ENCODE measurements around the gene GARNL3.

The GARNL3 gene

DNA sequence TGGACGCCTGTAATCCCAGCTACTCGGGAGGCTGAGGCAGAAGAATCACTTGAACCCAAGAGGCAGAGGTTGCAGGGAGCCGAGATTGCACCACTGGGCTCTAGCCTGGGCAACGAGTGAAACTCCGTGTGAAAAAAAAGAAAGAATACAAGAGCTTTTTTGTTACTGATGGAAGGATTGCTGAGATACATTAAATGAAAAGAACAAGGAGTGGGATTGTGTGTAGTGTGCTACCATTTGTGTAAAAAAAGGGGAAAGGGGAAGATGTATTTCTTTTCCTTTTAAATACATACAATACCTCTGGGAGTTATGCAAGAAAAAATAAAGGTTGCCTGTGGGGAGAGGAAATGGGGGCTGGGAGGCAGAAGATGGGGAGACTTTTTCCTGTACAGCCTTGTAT, 14.7 kb upstream of the GARNL3 start:
- DNase-seq (ENCODE audit: insufficient read length, low spot score) (no peak), FAIRE-seq (no peak)
- no peak for TF ChIP-seq POU2F2 (IDR thresholded peaks at IDR 0.05; ENCODE audit: low read depth, low read length)
- no peak for TF ChIP-seq TAF1 (IDR thresholded peaks at IDR 0.05; ENCODE audit: low read depth, low read length)
- no peak for TF ChIP-seq PAX5 (IDR thresholded peaks at IDR 0.05; ENCODE audit: insufficient read depth, low read length, severe bottlenecking)
- no peak for TF ChIP-seq SPI1 (IDR thresholded peaks at IDR 0.05; ENCODE audit: low read depth, low read length)
- TF ChIP-seq POLR2AphosphoS5 (IDR thresholded peaks at IDR 0.05; ENCODE audit: low read depth, low read length): no peak
- TF ChIP-seq POLR2A (IDR thresholded peaks at IDR 0.05; ENCODE audit: low read depth, low read length): no peak

DNA sequence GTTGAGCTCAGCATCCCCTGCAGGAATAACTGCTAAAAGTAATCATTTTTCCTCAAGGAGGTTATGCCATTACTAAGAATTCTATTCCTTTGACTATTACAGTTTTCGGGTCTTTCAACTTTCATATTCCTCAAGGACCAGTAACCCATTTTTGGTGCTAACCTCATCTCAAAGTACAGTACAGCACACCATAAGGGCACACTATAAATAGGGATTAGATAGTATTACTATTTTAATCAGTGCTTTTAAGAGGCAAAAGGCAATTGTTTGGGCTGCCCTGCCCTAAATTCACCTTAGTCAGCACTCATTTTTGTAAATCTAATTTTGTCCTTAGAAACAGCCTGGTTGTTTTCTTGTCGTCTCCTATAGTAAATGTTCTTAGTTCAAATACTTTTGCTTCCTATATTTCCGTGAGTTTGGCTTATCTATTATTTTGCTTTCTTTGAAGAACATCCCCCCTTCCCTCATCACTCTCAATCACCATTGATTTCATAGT, 13.6 kb upstream of the GARNL3 start:
- no peak for DNase-seq (ENCODE audit: insufficient read length, low spot score)
- no peak for TF ChIP-seq SPI1 (IDR thresholded peaks at IDR 0.05; ENCODE audit: low read depth, low read length)
- no peak for TF ChIP-seq POLR2AphosphoS5 (IDR thresholded peaks at IDR 0.05; ENCODE audit: low read depth, low read length)
- no peak for TF ChIP-seq POLR2A (IDR thresholded peaks at IDR 0.05; ENCODE audit: low read depth, low read length)
- no peak for TF ChIP-seq TAF1 (IDR thresholded peaks at IDR 0.05; ENCODE audit: low read depth, low read length)
- no peak for TF ChIP-seq POU2F2 (IDR thresholded peaks at IDR 0.05; ENCODE audit: low read depth, low read length)
- no peak for TF ChIP-seq PAX5 (IDR thresholded peaks at IDR 0.05; ENCODE audit: insufficient read depth, low read length, severe bottlenecking)
- FAIRE-seq: no peak

DNA sequence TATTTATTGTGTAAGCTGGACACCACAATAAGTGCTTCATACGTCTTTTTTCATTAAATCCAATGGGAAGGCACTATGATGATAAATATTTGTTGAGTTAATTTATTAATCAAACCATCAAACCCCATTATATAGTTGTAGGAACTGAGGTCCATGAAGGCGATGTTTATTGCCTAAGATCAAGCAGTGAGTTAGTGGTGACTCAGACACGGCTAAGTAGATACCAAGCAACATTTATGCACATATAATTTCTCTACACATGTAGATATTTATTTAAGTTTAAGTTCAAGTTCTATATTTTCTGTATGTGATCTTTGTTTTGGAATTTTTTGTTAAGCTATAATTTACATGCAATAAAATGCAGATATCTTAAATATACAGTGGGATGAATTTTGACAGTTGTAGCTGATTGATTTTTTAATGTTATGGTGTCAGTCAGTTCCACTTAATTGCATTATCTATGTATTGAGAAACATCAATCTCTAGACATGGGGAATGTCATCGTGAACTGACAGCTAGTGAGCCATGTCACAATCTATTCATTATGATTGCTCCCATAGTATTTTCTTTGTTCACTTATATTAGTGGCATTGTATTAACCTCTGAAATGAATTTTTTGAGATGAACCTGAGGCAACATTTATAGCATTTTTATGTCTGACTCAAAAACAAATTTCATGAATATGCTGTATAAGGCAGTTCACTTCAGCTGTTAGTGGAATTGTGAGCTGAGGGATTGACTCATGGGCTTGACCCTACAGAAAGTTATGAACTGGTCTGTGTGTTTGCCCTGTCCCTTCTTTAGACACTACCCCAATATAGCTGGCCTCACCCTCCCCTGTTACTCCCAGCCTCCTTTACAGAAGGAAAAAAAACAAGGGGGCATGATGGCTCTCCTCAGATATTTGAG, 11.9 kb upstream of the GARNL3 start:
- FAIRE-seq: no peak

DNA sequence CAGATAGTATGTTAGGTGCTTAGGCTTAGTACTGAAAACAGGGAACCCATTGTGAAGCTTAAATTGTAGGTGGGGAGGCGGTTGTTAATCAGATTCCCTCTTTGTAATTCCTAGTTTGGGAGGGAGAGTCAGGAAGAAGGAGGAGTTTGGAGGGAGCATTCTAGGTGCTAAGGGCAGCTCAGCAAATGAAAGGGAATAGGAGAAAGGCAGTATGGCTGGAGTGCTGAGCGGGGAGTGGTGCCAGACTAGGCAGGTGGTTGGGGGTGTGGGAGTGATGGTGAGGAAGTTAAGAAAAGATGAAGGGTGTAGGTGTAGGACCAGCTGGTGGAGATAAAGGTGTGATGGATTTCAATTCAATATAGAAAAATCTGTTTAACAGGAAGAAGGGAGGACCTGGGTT, 11.1 kb upstream of the GARNL3 start:
- FAIRE-seq: no peak
- no peak for TF ChIP-seq POLR2A (IDR thresholded peaks at IDR 0.05; ENCODE audit: low read depth, low read length)
- TF ChIP-seq PAX5 (IDR thresholded peaks at IDR 0.05; ENCODE audit: insufficient read depth, low read length, severe bottlenecking): no peak
- no peak for TF ChIP-seq POU2F2 (IDR thresholded peaks at IDR 0.05; ENCODE audit: low read depth, low read length)
- no peak for TF ChIP-seq SPI1 (IDR thresholded peaks at IDR 0.05; ENCODE audit: low read depth, low read length)
- no peak for TF ChIP-seq TAF1 (IDR thresholded peaks at IDR 0.05; ENCODE audit: low read depth, low read length)
- no peak for TF ChIP-seq POLR2AphosphoS5 (IDR thresholded peaks at IDR 0.05; ENCODE audit: low read depth, low read length)
- DNase-seq (ENCODE audit: insufficient read length, low spot score): no peak

More for the DNA sequence above, 11.9 kb upstream of the GARNL3 start:
- TF ChIP-seq POLR2A (IDR thresholded peaks at IDR 0.05; ENCODE audit: low read depth, low read length) (no peak), TAF1 (IDR thresholded peaks at IDR 0.05; ENCODE audit: low read depth, low read length) (no peak), SPI1 (IDR thresholded peaks at IDR 0.05; ENCODE audit: low read depth, low read length) (no peak), POU2F2 (IDR thresholded peaks at IDR 0.05; ENCODE audit: low read depth, low read length) (no peak), POLR2AphosphoS5 (IDR thresholded peaks at IDR 0.05; ENCODE audit: low read depth, low read length) (no peak), PAX5 (IDR thresholded peaks at IDR 0.05; ENCODE audit: insufficient read depth, low read length, severe bottlenecking) (no peak)
- no peak for DNase-seq (ENCODE audit: insufficient read length, low spot score)

DNA sequence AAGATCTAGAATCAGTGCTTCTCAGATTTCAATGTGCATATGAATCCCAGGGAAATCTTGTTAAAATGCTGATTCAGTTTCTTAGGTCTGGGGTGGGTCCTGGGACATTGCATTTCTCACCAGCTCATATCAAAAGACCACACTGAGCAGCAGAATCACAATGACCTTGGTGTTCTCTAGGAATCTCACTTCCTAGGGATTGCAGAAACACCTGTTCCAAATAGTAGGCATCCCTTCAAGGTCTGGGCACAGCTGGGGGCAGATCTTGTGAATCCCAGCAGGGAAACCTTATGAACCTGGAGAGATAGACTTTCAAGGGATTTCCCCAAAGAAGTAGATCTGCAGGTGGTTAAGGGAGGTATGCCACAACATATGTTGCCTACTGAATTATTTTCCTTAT, 8.9 kb upstream of the GARNL3 start:
- DNase-seq (ENCODE audit: insufficient read length, low spot score) (no peak), FAIRE-seq (no peak)
- TF ChIP-seq POLR2A (IDR thresholded peaks at IDR 0.05; ENCODE audit: low read depth, low read length) (no peak), SPI1 (IDR thresholded peaks at IDR 0.05; ENCODE audit: low read depth, low read length) (no peak), TAF1 (IDR thresholded peaks at IDR 0.05; ENCODE audit: low read depth, low read length) (no peak), POLR2AphosphoS5 (IDR thresholded peaks at IDR 0.05; ENCODE audit: low read depth, low read length) (no peak)

DNA sequence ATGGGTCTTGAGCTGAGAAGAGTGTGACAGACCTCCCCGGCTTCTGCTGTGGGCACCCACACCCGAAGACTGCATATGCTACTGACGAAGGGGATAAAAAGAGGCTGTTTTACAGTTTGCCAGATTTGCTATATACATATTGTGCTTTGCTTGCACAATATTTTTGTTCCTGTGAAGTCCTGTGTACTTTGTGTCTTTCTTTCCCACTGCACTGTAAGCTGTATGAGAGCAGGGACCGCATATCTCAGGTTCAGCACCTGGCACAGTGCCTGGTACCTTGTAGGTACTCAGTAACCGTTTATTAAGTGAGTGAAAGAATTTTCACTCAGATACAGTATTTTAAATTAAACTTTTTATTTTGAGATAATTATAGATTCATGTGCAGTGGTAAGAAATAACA, 8.2 kb upstream of the GARNL3 start:
- DNase-seq (ENCODE audit: insufficient read length, low spot score) (no peak), FAIRE-seq (no peak)
- no peak for TF ChIP-seq TAF1 (IDR thresholded peaks at IDR 0.05; ENCODE audit: low read depth, low read length)
- TF ChIP-seq POLR2A (IDR thresholded peaks at IDR 0.05; ENCODE audit: low read depth, low read length): no peak
- no peak for TF ChIP-seq POLR2AphosphoS5 (IDR thresholded peaks at IDR 0.05; ENCODE audit: low read depth, low read length)
- TF ChIP-seq SPI1 (IDR thresholded peaks at IDR 0.05; ENCODE audit: low read depth, low read length): no peak
- no peak for TF ChIP-seq PAX5 (IDR thresholded peaks at IDR 0.05; ENCODE audit: insufficient read depth, low read length, severe bottlenecking)
- TF ChIP-seq POU2F2 (IDR thresholded peaks at IDR 0.05; ENCODE audit: low read depth, low read length): no peak

DNA sequence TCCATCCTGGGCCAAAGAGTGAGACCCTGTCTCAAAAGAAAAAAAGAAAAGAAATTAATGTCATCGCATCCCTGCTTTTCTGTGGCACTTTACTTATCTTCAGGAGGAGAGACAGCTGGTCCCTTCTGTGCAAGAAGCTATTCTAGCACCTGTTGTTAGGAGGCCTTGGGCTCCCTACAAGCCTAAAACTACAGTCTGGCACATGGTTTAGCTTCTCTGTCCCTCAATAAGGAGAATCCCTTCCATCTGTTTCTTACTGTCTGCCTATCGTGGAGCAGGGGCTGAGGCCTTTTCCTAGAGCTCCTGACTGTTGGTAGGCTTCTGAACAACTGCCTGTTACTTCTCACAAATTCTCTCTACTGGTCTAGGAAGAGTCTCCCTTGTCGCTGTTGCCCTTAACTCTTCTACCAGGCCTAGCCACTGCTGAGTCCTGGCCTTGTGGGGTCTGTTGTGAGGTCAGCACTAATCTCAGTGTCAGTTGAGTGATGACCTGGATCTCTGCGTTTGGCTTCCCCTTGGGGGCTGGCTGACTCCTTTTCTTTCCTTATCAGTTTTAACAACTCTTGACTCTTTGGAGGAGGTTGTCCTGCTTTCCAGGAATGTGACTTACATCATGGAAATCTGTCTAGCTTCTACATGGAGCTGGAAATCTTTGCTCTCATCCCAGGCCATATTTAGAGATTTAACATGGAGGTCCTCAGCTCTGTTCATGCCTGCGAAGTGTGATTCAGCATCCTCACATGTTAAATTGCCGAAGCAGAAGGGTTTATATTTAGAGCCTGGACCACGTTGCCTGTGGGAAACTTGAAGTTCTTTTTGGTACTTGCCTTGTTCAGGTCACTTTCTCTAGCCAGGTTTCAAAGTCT, 5.7 kb upstream of the GARNL3 start:
- TF ChIP-seq POLR2AphosphoS5 (IDR thresholded peaks at IDR 0.05; ENCODE audit: low read depth, low read length): no peak
- TF ChIP-seq PAX5 (IDR thresholded peaks at IDR 0.05; ENCODE audit: insufficient read depth, low read length, severe bottlenecking): no peak
- TF ChIP-seq POU2F2 (IDR thresholded peaks at IDR 0.05; ENCODE audit: low read depth, low read length): no peak
- TF ChIP-seq SPI1 (IDR thresholded peaks at IDR 0.05; ENCODE audit: low read depth, low read length): no peak
- no peak for TF ChIP-seq TAF1 (IDR thresholded peaks at IDR 0.05; ENCODE audit: low read depth, low read length)
- TF ChIP-seq POLR2A (IDR thresholded peaks at IDR 0.05; ENCODE audit: low read depth, low read length): no peak
- DNase-seq (ENCODE audit: insufficient read length, low spot score) (no peak), FAIRE-seq (no peak)

DNA sequence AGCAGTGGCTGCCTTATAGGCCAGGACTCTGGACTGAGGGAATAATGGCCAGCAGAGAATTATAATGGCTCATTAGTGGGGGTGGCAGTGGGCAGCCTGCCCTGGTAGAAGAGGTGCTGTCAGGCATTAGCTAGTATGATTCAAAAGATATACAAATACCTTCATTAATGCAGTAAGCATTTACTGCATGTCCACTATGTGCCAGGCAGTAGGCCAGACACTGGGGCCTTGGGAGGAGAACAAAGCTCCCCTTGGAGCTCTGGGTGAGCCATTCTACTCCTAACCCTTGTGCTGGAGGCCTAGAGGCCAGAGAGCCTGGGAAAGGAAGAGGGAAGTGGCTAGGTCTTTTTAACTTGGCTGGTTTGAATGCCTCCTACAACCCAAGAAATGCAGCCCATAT, 2.0 kb upstream of the GARNL3 start:
- no peak for DNase-seq (ENCODE audit: insufficient read length, low spot score)
- no peak for FAIRE-seq
- TF ChIP-seq SPI1 (IDR thresholded peaks at IDR 0.05; ENCODE audit: low read depth, low read length) (no peak), POU2F2 (IDR thresholded peaks at IDR 0.05; ENCODE audit: low read depth, low read length) (no peak), PAX5 (IDR thresholded peaks at IDR 0.05; ENCODE audit: insufficient read depth, low read length, severe bottlenecking) (no peak), POLR2AphosphoS5 (IDR thresholded peaks at IDR 0.05; ENCODE audit: low read depth, low read length) (no peak), POLR2A (IDR thresholded peaks at IDR 0.05; ENCODE audit: low read depth, low read length) (no peak), TAF1 (IDR thresholded peaks at IDR 0.05; ENCODE audit: low read depth, low read length) (no peak)

DNA sequence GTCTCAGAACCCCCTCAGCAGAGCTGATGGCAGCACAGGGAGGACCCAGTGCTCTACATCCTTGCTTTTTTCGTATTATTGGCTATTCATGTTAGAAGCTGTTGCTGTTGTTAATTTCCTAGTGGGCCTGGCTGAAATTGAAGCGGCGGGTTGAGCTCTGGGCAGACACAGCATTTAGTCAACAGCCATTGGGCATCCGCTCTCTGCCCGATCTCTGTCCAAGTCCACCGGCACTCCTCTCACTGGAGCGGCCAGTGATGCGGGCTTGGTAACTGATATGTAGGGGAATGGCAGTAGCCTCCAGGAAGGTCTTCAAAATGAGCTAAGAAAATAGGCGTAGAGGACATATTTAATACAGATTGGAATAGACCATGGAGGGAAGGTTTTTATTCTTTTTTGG, 1.3 kb upstream of the GARNL3 start:
- FAIRE-seq (no peak), DNase-seq (ENCODE audit: insufficient read length, low spot score) (no peak)
- TF ChIP-seq TAF1 (IDR thresholded peaks at IDR 0.05; ENCODE audit: low read depth, low read length) (no peak), POLR2AphosphoS5 (IDR thresholded peaks at IDR 0.05; ENCODE audit: low read depth, low read length) (no peak), SPI1 (IDR thresholded peaks at IDR 0.05; ENCODE audit: low read depth, low read length) (no peak), POLR2A (IDR thresholded peaks at IDR 0.05; ENCODE audit: low read depth, low read length) (no peak), POU2F2 (IDR thresholded peaks at IDR 0.05; ENCODE audit: low read depth, low read length) (no peak), PAX5 (IDR thresholded peaks at IDR 0.05; ENCODE audit: insufficient read depth, low read length, severe bottlenecking) (no peak)

Data from GM12891 (cell line).